Neural cell (in vitro differentiated cells): ENCODE data around the gene CDH4. TPM values are rescaled to one million over a fixed set of nuclear protein-coding genes. Genes with fewer than 3 reads are reported as not detected.

Experiments
- H2AFZ ChIP-seq: fragments of 200-600, 300-800 bp; sonication (generic), shearing (Covaris generic); 2 replicates; pipeline ENCODE4 v1.6.0; 2014; ENCODE audit warnings: low read depth, mild to moderate bottlenecking, antibody characterized with exemption, low read length, moderate library complexity
- H3F3A ChIP-seq: fragments of 200-600 bp; shearing (Covaris generic); 2 replicates; pipeline ENCODE4 v1.6.1; 2016; ENCODE audit warnings: mild to moderate bottlenecking, moderate library complexity, mixed read lengths, antibody characterized with exemption, low read length; ENCODE audit not compliant: insufficient read depth, poor library complexity, severe bottlenecking
- H3K27ac ChIP-seq: fragments of 200-600, 300-800 bp; sonication (generic), shearing (Covaris generic); 2 replicates; pipeline ENCODE4 v1.5.1; 2014; ENCODE audit warnings: mild to moderate bottlenecking, low read length, moderate library complexity
- H3K27me3 ChIP-seq: fragments of 300-800, 200-600 bp; sonication (generic), shearing (Covaris generic); 2 replicates; pipeline ENCODE4 v1.6.0; 2014; ENCODE audit warnings: mild to moderate bottlenecking, low read depth, low read length, moderate library complexity; ENCODE audit not compliant: insufficient read depth
- H3K36me3 ChIP-seq: fragments of 300-800, 200-600 bp; sonication (generic), shearing (Covaris generic); 2 replicates; pipeline ENCODE4 v1.5.1; 2014; ENCODE audit warnings: mild to moderate bottlenecking, antibody characterized with exemption, low read length, moderate library complexity; ENCODE audit not compliant: insufficient read depth
- H3K4me2 ChIP-seq: fragments of 300-800, 200-600 bp; sonication (generic), shearing (Covaris generic); 2 replicates; pipeline ENCODE4 v1.6.0; 2014; ENCODE audit warnings: mild to moderate bottlenecking, low read length
- H3K4me3 ChIP-seq: fragments of 300-800, 200-600 bp; sonication (generic), shearing (Covaris generic); 2 replicates; pipeline ENCODE4 v1.5.1; 2014; ENCODE audit warnings: mild to moderate bottlenecking, low read length, moderate library complexity
- H3K79me2 ChIP-seq: fragments of 200-600 bp; shearing (Covaris generic); replicated peaks from 2 replicates; pipeline ENCODE4 v1.6.0; 2014; ENCODE audit warnings: mild to moderate bottlenecking, low read length, moderate library complexity; ENCODE audit not compliant: insufficient read depth
- H3K9ac ChIP-seq: fragments of 300-800, 200-600 bp; sonication (generic), shearing (Covaris generic); 2 replicates; pipeline ENCODE4 v1.6.1; 2016; ENCODE audit warnings: mild to moderate bottlenecking, low read length, mixed read lengths
- H3K9me2 ChIP-seq: fragments of 200-600 bp; shearing (Covaris generic); 2 replicates; pipeline ENCODE4 v1.6.1; 2016; ENCODE audit warnings: mild to moderate bottlenecking, low read length, mixed read lengths; ENCODE audit not compliant: insufficient read depth
- H3K9me3 ChIP-seq: fragments of 200-600, 300-800 bp; sonication (generic), shearing (Covaris generic); 2 replicates; pipeline ENCODE4 v1.6.1; 2016; ENCODE audit warnings: mild to moderate bottlenecking, mixed run types, low read length, moderate library complexity, mixed read lengths
- H4K20me1 ChIP-seq: fragments of 200-600 bp; shearing (Covaris generic); 2 replicates; pipeline ENCODE4 v1.6.1; 2016; ENCODE audit warnings: mild to moderate bottlenecking, mixed run types; ENCODE audit not compliant: insufficient read depth
- EP300 ChIP-seq: fragments of 450-650 bp; conservative IDR thresholded peaks from 2 replicates; pipeline ENCODE4 v1.6.1; 2014; ENCODE audit warnings: antibody characterized with exemption, mild to moderate bottlenecking, moderate library complexity; ENCODE audit not compliant: poor library complexity, severe bottlenecking
- EZH2 ChIP-seq: fragments of 200-600, 300-800 bp; shearing (Covaris generic), sonication (generic); IDR thresholded peaks from 2 replicates; pipeline ENCODE4 v1.6.1; 2014; ENCODE audit warnings: antibody characterized with exemption, low read length, borderline replicate concordance, mild to moderate bottlenecking; ENCODE audit not compliant: insufficient read depth, poor library complexity, severe bottlenecking
- MXI1 ChIP-seq: fragments of 450-650 bp; conservative IDR thresholded peaks from 2 replicates; pipeline ENCODE4 v1.6.1; 2014; ENCODE audit warnings: antibody characterized with exemption, mild to moderate bottlenecking; ENCODE audit not compliant: poor library complexity, severe bottlenecking
- POLR2AphosphoS5 ChIP-seq: IDR thresholded peaks from 2 replicates; pipeline ENCODE4 v1.6.1; 2012
- RAD21 ChIP-seq: fragments of 450-650 bp; conservative IDR thresholded peaks from 2 replicates; pipeline ENCODE4 v1.6.1; 2014; ENCODE audit warnings: antibody characterized with exemption, mild to moderate bottlenecking, moderate library complexity
- SMC3 ChIP-seq: fragments of 450-650 bp; conservative IDR thresholded peaks from 2 replicates; pipeline ENCODE4 v1.6.1; 2014; ENCODE audit warnings: antibody characterized with exemption, mild to moderate bottlenecking, moderate library complexity; ENCODE audit not compliant: poor library complexity
- TAF1 ChIP-seq: IDR thresholded peaks from 2 replicates; pipeline ENCODE4 v1.6.1; 2012; ENCODE audit warnings: low read depth
- polyA plus RNA-seq: library from polyadenylated mRNA; depleted of rRNA; stranded (reverse); fragments of >200 nt; gene quantifications from 2 replicates; pipeline ENCODE4 v1.2.3, GENCODE V29; 2014
- TF ChIP-seq, protein P1 (sequence below): fragments of 450-650 bp; IDR thresholded peaks from 2 replicates; pipeline ENCODE4 v1.5.1; 2014; ENCODE audit warnings: antibody characterized with exemption, mild to moderate bottlenecking, moderate library complexity; ENCODE audit not compliant: poor library complexity, severe bottlenecking
- TF ChIP-seq, protein P2 (sequence below): IDR thresholded peaks from 2 replicates; pipeline ENCODE4 v1.6.1; 2012; ENCODE audit warnings: borderline replicate concordance

The CDH4 gene
- polyA plus RNA-seq, 1 donor from 2014 or later = 24.6 TPM

DNA sequence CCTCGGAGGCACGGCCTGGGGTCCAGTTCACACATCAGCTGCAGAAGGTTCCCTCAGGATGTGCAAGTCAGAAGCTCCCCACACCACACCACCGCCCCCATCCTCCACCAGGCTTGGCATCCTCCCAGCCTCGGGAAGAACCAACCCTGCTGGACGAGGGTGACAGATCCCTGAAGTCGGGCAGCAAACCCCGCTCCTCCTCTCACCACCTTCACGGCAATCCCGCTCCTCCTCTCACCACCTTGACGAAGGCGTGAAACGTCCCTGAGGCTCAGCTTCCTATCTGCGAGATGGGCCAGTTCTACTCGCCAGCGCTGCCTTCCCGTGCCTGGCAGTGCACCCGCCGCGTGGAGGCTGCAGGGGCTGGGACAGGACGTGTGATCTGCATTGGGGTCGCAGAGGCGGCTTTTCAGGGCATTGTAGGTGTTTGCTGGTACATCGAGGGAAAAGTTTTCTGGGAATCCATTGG is 486.6 kb downstream of the CDH4 start:
- Histone ChIP-seq H3K4me2 (no peak overlapping the region), H2AFZ (no peak overlapping the region), H3K9ac (no peak overlapping the region), H3K27me3 (no peaks in the 10 kb centered on the region), H3F3A (no peaks in the 10 kb centered on the region), H3K9me3 (no peaks in the 10 kb centered on the region), H3K4me3 (no peak overlapping the region), H4K20me1 (no peaks in the 10 kb centered on the region), H3K36me3 (no peaks in the 10 kb centered on the region), H3K27ac (no peak overlapping the region), H3K79me2 (no peaks in the 10 kb centered on the region), H3K9me2 (no peaks in the 10 kb centered on the region)
- no peak for TF ChIP-seq TAF1
- TF ChIP-seq EZH2 = no peak
- no peak for TF ChIP-seq EP300
- TF ChIP-seq, protein P1, sequence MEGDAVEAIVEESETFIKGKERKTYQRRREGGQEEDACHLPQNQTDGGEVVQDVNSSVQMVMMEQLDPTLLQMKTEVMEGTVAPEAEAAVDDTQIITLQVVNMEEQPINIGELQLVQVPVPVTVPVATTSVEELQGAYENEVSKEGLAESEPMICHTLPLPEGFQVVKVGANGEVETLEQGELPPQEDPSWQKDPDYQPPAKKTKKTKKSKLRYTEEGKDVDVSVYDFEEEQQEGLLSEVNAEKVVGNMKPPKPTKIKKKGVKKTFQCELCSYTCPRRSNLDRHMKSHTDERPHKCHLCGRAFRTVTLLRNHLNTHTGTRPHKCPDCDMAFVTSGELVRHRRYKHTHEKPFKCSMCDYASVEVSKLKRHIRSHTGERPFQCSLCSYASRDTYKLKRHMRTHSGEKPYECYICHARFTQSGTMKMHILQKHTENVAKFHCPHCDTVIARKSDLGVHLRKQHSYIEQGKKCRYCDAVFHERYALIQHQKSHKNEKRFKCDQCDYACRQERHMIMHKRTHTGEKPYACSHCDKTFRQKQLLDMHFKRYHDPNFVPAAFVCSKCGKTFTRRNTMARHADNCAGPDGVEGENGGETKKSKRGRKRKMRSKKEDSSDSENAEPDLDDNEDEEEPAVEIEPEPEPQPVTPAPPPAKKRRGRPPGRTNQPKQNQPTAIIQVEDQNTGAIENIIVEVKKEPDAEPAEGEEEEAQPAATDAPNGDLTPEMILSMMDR = no peak

DNA sequence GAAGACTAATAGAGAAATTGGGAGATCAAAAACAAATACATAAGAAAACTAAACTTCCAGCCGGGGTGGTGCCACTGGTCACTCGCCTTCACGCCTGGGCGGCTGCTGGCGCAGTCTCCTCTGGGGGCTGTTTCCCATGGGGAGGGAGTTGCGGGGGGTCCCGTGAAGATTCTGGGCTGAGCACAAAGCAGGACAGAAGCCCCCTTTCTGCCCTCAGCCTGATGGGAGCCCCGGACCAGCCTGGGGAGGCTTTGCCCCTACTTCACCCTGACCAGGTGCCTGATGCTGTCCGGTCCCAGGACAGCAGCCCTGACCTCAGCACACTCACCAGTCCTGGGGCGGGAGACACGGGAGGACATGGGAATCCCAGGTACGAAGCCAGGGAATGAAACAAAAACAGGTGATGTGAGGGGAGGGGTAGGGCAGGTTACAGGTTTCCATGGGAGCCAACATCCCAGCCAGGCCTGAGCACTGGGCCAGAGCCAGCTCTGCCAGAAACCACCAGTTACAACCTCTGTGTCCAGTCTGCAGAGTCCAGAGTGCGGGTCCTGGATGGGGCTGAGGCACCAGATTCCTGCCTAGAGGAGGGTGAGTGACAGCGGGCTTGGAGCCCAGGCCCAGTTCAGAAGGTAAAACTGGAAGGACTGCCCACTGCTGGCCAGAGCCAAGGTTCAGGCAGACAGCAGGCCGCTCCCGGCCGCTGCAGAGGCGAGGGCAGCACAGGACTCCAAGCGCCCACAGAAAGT is 487.2 kb downstream of the CDH4 start:
- H3K9me3 ChIP-seq = no peaks in the 10 kb centered on the region
- H3K27me3 ChIP-seq = no peaks in the 10 kb centered on the region
- no peak overlapping the region for H2AFZ ChIP-seq
- TF ChIP-seq EP300 (no peak), POLR2AphosphoS5 (no peak), MXI1 (no peak), SMC3 (no peak), RAD21 (no peak), TAF1 (no peak), EZH2 (no peak)
- TF ChIP-seq, protein P1 = no peak
- TF ChIP-seq, protein P2, sequence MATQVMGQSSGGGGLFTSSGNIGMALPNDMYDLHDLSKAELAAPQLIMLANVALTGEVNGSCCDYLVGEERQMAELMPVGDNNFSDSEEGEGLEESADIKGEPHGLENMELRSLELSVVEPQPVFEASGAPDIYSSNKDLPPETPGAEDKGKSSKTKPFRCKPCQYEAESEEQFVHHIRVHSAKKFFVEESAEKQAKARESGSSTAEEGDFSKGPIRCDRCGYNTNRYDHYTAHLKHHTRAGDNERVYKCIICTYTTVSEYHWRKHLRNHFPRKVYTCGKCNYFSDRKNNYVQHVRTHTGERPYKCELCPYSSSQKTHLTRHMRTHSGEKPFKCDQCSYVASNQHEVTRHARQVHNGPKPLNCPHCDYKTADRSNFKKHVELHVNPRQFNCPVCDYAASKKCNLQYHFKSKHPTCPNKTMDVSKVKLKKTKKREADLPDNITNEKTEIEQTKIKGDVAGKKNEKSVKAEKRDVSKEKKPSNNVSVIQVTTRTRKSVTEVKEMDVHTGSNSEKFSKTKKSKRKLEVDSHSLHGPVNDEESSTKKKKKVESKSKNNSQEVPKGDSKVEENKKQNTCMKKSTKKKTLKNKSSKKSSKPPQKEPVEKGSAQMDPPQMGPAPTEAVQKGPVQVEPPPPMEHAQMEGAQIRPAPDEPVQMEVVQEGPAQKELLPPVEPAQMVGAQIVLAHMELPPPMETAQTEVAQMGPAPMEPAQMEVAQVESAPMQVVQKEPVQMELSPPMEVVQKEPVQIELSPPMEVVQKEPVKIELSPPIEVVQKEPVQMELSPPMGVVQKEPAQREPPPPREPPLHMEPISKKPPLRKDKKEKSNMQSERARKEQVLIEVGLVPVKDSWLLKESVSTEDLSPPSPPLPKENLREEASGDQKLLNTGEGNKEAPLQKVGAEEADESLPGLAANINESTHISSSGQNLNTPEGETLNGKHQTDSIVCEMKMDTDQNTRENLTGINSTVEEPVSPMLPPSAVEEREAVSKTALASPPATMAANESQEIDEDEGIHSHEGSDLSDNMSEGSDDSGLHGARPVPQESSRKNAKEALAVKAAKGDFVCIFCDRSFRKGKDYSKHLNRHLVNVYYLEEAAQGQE = no peak
- no peak overlapping the region for H3K9ac ChIP-seq
- no peaks in the 10 kb centered on the region for H3F3A ChIP-seq
- H4K20me1 ChIP-seq = no peaks in the 10 kb centered on the region
- no peaks in the 10 kb centered on the region for H3K36me3 ChIP-seq
- no peak overlapping the region for H3K4me2 ChIP-seq
- no peaks in the 10 kb centered on the region for H3K9me2 ChIP-seq
- no peak overlapping the region for H3K27ac ChIP-seq
- no peaks in the 10 kb centered on the region for H3K79me2 ChIP-seq
- no peak overlapping the region for H3K4me3 ChIP-seq
